ENCODE data around the gene SDF4.

Gene SDF4

DNA sequence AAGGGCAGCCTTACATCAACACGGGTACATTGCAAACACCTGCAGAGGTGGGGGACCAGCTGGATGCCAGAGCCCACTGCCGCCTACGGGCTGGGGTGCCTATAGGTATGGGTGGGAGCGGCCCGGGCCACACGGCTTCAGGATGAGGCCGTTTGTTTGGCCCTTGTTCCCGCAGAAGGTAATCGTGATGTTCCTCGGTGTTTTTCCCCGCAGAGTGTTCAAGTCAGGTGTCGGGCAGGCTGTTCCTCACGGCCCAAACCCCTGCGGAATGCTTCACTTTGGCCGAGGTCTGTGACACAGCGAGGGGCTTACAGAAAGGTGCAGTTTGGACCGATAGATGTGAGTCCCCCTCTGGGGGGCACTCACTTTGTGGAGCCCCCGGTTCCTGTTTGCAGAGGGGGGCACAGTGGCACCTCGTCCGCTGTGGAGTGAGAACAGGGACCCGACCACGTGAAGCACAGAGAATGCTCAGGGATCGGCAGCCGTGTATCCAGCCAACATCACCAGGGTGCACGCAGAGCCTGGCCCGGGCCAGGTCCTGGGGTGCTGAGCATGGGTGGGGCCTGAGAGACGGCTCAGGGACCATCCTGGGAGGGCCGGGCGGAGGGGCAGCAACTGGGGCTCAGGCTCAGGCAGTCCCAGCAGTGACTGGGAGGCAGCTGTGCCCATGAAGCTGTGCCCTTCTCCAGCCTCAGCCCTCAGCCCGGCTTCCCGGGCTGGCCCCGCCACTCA, 58.6 kb downstream of the SDF4 start:
- no peak for DNase-seq
- in situ Hi-C loops (cut with MboI; ENCODE audit: low pct_unique_long_range_greater_than_20kb, low sequenced_read_pairs): no loop called here

DNA sequence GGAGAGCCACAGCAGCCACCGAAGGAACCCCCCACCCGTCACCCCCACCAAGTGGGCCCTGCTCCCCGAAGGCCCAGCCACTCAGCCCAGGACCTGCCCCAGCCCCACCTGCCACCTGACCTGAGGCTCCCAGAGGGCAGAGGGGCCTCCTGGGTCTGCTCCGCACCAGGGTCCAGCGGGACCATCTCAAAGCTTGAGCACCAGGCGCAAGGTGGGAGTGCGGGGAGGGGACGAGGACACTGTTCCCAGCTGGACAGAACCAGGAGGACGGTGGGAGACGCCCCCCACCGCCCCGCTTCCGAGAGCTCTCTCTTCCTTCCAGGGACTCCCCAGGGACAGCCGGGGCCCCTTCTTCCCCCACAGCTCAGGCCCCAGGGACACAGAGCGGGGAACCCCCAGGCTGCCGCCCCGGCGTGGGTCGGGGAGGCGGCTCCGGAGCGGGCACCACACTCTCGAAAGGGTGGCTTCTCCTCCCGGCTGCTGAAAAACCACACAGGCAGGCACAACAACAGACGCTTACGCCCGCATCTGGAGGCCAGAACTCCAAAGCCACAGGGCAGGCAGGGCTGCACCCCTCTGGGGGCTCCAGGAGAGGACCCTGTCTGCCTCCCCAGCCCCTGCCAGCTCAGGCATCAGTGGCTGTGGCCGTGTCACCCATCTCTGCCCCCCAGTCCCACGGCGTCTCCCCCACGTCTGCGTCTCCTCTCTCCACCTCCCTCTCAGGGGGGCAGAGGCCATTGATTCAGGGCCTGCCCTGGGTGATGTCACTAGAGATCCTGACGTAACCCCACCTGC, 60.1 kb downstream of the SDF4 start:
- no peak for DNase-seq
- in situ Hi-C loops (cut with MboI; ENCODE audit: low pct_unique_long_range_greater_than_20kb, low sequenced_read_pairs): no loop called here

DNA sequence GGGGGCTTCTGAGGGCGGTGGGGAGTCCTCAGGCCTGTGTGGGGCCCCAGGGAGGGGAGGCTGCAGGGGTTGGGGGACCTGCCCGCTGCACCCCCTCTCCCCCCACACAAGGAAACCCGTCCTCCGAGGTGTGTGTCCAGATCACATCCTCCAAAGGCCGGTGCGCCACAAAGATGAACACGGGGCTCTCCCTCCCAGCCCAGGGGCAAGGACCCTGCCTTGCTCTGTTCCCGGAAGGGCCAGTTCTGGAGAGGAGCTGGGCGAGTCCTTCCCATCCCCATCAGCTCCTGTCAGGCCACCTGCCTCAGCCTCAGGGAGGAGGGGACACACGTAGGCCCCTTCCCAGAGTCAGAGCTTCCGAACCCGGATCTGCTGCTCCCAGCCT, 60.6 kb downstream of the SDF4 start:
- no peak for DNase-seq
- in situ Hi-C loops (cut with MboI; ENCODE audit: low pct_unique_long_range_greater_than_20kb, low sequenced_read_pairs): no loop called here

DNA sequence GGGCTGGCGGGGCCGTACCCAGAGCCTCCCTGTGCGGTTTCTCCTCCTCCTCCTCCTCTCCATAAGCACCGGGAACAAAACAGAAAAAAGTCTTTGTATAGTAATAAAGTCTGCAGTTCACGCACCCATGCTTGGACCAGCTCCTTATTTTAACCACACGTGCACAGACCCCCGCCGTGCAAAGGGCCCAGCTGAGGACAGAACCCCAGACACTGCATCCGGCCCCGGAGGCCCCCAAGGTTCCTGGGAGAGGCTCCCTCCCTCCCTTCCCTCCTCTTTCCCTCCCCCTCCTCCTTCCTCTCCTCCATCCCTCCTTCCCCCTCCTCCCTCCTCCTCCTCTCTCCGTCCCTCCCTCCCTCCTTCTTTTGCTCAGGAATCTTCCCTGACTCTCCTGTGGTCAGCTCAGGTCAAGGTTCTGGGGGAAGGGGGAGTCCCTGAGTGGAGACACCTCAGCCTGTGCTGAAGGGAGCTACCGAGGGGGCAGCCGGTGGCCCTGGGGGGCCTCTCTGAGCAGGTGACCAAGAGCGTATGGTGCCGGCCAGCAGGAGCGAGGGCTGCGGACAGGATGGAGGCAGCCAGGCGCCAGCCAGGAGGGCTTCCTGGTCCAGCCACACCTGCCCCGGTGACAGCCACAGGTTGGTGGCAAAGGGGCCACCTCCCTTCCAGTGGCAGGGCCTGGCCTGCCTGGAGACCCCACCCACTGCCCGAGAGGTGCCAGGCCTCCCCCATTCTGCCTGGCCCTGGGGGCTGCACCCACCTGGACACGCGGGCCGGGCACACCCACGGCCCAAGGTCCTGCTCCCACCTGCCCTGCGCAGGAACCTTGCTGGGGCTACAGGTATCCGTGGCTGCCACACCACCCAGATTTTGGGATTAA, 61.3 kb downstream of the SDF4 start:
- in situ Hi-C loops (cut with MboI; ENCODE audit: low pct_unique_long_range_greater_than_20kb, low sequenced_read_pairs): no loop called here
- peak; percentile 43 for DNase-seq

DNA sequence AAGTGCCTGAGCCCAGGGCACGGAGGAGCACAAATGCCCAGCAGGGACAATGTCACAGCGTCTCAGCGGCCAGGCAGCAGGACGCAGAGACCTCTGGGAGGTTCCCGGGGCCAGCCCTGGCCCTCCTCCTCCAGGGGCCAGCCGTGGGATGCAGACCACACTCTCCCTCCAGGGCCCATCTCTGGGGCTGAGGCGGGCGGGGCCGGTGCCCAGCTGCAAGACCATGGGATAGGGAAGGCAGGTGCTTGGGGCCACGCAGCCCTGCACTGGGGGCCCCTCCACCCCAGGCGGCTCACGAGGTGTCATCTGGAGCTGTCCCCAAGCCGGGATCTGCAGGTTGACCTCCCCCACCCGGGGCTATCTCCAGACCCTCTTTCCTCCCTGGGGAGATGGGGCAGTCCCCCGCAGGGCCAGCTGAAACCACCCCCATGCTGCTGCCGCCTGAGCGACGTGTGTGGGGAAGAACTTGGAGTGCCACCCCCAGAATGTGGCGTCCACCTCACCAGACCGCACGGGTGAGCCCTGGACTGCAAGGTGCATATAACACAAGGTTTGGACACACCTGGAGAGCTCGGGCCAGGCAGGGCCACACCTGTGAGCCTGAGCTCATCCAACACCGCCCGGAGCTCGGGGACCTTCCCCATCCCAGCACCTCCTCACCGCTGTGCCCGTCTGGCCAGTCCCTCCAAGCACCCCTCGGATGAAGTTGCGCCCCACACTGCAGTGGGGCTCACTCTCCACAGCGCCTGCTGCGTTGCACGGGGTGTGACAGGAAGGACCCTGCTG, 62.2 kb downstream of the SDF4 start:
- in situ Hi-C loops (cut with MboI; ENCODE audit: low pct_unique_long_range_greater_than_20kb, low sequenced_read_pairs): no loop called here
- DNase-seq: no peak

DNA sequence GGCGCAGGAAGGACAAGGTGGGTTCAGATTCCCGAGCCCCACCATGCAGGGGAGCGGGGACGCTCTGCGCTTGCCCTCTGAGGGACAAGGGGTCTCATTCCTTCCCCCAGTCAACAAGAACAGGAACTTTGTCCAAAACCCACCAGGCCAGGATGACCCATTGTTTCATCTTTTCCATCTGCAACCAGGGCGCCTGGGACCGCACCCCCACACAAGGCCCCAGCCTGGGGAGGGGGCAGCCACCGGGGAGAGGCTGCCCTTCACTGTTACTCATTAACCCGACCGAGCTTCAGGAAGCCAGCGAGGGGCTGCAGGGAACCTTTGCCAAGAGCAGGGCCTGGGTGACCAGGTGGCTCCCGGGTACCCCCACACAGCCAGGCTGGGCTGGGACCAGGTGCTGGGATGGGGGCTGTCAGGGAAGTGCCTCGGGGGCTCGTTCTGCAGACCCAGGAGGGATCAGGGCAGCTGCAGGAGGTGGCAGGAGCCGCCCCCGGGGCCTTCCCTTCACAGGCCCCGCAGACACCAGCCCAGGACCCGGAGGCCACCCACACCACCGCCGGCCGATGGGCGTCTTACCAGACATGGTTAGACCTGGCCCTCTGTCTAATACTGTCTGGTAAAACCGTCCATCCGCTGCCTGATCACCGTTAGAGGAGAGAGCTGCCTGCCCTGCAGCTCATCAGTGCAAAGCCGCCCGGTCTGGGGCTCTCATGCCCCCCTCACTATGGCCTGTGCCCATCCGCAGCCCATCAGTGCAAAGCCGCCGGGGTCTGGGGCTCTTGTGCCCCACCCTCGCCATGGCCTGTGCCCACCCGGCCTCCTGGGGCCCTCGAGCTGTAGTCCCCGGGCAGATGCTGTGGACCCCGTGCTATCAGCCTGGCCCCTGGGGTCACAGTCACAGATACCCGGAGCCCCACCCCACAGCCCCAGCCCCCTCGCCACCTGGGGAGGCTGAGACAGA, 63.1 kb downstream of the SDF4 start:
- in situ Hi-C loops (cut with MboI; ENCODE audit: low pct_unique_long_range_greater_than_20kb, low sequenced_read_pairs): no loop called here
- DNase-seq: no peak

DNA sequence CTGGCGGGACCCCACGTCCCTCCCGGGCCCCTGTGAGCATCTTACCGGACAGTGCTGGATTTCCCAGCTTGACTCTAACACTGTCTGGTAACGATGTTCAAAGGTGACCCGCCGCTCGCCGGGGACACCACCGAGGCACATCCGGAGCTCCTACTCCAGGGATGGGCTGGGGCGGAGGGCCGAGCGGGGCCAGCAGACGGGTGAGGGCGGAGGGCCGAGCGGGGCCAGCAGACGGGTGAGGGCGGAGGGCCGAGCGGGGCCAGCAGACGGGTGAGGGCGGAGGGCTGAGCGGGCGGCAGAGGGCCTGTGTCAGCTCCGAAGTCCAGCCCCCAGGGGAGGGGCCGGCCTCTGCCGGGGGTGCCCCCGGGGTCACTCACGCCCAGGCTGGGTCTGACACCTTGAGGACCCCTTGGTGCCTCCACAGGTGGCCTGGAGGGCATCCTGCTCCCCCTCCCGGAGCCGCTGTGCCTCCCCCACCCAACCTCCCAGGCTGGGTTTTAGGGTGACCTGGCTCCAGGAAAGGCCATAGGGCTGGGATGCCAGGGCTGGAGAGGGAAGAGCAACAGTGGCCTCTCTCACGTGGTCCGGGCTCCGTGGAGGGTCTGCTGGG, 63.9 kb downstream of the SDF4 start:
- in situ Hi-C loops (cut with MboI; ENCODE audit: low pct_unique_long_range_greater_than_20kb, low sequenced_read_pairs): no loop called here
- no peak for DNase-seq

DNA sequence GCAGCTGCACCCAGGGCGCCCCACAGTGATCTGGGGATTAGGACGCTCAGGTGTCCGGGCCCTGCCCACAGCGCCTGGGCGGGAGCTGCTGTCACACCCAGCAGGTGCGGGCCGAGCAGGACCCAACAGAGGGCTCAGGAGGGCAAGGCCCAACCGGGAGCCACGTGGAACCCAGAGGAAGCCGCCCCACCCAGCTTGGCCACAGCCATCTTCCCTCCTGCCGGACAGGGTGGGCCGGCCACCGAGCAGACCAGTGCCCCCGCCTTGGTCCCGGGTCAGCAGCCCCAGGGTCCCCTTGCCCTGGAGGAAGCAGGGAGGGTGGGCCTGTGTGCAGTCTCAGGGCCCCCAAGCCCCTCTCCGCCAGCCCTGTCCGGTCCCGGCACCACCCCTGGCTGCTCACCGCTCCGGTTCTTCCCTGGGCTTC, 64.4 kb downstream of the SDF4 start:
- in situ Hi-C loops (cut with MboI; ENCODE audit: low pct_unique_long_range_greater_than_20kb, low sequenced_read_pairs): no loop called here
- no peak for DNase-seq

Measured in KBM-7 (cell line).